HCT116 (cell line): Measurements from ENCODE around the gene STPG1.

Source experiments
- EZH2 ChIP-seq: fragments of 200-600 bp; sonication (generic); IDR thresholded peaks from 2 replicates; pipeline ENCODE4 v1.6.1; 2017; ENCODE audit warnings: antibody characterized with exemption, mixed run types
- POLR2A ChIP-seq: IDR thresholded peaks from 2 replicates; pipeline ENCODE4 v1.7.0; 2011; ENCODE audit warnings: borderline replicate concordance; ENCODE audit not compliant: insufficient read depth, insufficient read length; ENCODE audit errors: extremely low read depth
- POLR2AphosphoS5 ChIP-seq: IDR thresholded peaks from 2 replicates; pipeline ENCODE4 v1.6.1; 2011; ENCODE audit warnings: mild to moderate bottlenecking, low read depth, low read length, moderate library complexity
- RAD21 ChIP-seq: IDR thresholded peaks from 2 replicates; pipeline ENCODE4 v1.6.1; 2012; ENCODE audit warnings: low read depth, mild to moderate bottlenecking
- SIN3A ChIP-seq: IDR thresholded peaks from 2 replicates; pipeline ENCODE4 v1.6.1; 2012; ENCODE audit warnings: low read depth
- SP1 ChIP-seq: IDR thresholded peaks from 2 replicates; pipeline ENCODE4 v1.6.1; 2012; ENCODE audit warnings: low read depth
- TF ChIP-seq, protein P1 (sequence below), 3 experiments: fragments of 200-600 bp in 1 of 3; sonication (generic) in 1 of 3; IDR thresholded peaks in 2 of 3; conservative IDR thresholded peaks in 1 of 3; 2 replicates each; pipeline ENCODE4 v1.5.1; 2012 to 2017; ENCODE audit warnings: low read depth in 2 of 3, low read length in 2 of 3, antibody characterized with exemption in 1 of 3, borderline replicate concordance in 1 of 3, control low read depth in 1 of 3, mild to moderate bottlenecking in 1 of 3, mixed read lengths in 1 of 3, mixed run types in 1 of 3, moderate library complexity in 1 of 3; ENCODE audit not compliant: insufficient read depth in 1 of 3

DNA sequence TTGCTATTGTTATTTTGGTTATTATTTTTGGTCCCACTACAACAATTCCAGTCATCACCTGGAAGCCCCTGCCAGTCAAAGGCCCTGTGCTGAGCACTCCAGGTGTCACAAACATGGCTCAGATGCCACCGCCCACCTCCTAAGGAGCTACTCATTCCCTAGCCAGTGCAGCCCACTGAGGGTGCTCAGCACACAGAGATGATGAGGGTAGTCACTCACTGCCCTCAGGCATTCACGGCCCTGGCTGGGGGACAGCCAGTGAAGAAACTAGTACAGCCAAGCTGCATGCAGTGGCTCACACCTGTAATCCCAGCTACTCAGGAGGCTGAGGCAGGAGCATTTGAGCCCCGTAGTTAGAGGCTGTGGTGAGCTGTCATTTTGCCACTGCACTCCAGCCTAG lies 44.3 kb upstream of the STPG1 start:
- no peak for TF ChIP-seq RAD21
- no peak for TF ChIP-seq EZH2
- TF ChIP-seq, protein P1, sequence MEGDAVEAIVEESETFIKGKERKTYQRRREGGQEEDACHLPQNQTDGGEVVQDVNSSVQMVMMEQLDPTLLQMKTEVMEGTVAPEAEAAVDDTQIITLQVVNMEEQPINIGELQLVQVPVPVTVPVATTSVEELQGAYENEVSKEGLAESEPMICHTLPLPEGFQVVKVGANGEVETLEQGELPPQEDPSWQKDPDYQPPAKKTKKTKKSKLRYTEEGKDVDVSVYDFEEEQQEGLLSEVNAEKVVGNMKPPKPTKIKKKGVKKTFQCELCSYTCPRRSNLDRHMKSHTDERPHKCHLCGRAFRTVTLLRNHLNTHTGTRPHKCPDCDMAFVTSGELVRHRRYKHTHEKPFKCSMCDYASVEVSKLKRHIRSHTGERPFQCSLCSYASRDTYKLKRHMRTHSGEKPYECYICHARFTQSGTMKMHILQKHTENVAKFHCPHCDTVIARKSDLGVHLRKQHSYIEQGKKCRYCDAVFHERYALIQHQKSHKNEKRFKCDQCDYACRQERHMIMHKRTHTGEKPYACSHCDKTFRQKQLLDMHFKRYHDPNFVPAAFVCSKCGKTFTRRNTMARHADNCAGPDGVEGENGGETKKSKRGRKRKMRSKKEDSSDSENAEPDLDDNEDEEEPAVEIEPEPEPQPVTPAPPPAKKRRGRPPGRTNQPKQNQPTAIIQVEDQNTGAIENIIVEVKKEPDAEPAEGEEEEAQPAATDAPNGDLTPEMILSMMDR (IDR thresholded peaks at IDR 0.05 in 2 of 3, conservative IDR thresholded peaks at IDR 0.05 in 1 of 3; ENCODE audit: borderline replicate concordance in 1 of 3, insufficient read depth in 1 of 3, low read depth in 2 of 3, low read length in 2 of 3) = no peak
- no peak for TF ChIP-seq POLR2AphosphoS5
- no peak for TF ChIP-seq POLR2A
- TF ChIP-seq SP1 = no peak
- no peak for TF ChIP-seq SIN3A
